GM10266 (cell line): ENCODE results near the gene ZNF165.
"Not testable (repeated sequence)": the region's sequence is repeated elsewhere in the genome, so short reads cannot be mapped to it uniquely, and the experiment has no call there.

Experiments
- DNase-seq: peaks from one replicate; pipeline ENCODE4 v3.0.0; 2012; ENCODE audit errors: extremely low spot score
- TF ChIP-seq, protein P1 (sequence below): IDR thresholded peaks from 2 replicates; pipeline ENCODE4 v1.5.1; 2012; ENCODE audit warnings: mild to moderate bottlenecking, low read depth; ENCODE audit not compliant: control insufficient read depth, insufficient read depth; ENCODE audit errors: missing control alignments

ZNF165 gene

DNA sequence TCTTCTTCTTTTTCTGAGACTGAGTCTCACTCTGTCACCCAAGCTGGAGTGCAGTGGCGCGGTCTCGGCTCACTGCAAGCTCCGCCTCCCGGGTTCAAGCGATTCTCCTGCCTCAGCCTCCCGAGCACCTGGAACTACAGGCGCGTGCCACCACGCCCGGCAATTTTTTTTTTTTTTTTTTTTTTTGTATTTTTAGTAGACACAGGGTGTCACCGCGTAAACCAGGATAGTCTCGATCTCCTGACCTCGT is at the start of gene ZNF165:
TSS of gene ZNF165 (plus strand) at position 188 of the 250 bp plus-strand sequence. CDS start 4,913 bp downstream, outside the sequence.
- not testable (repeated sequence) for DNase-seq

DNA sequence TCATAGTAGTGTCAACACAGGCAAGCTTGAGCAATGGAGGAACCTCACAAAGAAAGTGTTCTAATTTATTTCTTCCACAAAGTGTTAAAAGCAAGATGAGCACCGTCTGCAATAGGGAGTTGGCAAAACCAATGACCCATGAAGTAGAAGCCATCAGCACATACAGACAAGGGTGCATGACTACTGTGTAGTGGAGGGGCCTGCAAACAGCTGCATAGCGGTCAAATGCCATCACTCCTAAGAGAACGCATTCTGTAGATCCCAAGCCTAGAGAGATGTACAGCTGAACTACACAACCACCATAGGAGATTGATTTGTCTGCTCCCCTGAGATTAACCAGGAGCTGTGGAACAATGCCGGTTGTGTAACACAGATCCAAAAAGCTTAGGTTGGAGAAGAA is 26.8 kb upstream of the ZNF165 start:
- DNase-seq, result no peak
- TF ChIP-seq, protein P1, sequence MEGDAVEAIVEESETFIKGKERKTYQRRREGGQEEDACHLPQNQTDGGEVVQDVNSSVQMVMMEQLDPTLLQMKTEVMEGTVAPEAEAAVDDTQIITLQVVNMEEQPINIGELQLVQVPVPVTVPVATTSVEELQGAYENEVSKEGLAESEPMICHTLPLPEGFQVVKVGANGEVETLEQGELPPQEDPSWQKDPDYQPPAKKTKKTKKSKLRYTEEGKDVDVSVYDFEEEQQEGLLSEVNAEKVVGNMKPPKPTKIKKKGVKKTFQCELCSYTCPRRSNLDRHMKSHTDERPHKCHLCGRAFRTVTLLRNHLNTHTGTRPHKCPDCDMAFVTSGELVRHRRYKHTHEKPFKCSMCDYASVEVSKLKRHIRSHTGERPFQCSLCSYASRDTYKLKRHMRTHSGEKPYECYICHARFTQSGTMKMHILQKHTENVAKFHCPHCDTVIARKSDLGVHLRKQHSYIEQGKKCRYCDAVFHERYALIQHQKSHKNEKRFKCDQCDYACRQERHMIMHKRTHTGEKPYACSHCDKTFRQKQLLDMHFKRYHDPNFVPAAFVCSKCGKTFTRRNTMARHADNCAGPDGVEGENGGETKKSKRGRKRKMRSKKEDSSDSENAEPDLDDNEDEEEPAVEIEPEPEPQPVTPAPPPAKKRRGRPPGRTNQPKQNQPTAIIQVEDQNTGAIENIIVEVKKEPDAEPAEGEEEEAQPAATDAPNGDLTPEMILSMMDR, result no peak

DNA sequence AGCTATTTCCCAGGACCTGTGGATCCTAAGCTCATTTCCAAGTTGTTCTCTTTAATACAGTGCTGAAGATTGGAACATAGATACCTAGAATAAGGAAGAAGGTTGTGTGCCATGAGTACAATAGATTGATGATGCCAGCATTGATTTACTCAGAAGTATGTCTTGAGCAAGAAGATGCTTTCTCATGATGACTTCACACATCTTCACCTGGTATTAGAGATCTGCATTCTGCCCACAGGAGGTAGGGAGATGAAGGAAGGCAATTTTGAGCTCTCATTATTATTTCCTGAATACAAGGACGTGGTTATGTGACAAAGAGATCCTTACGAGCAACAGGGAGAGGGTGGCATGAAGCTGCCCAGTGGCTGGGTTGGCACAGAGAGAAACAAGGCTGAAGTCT is 20.0 kb upstream of the ZNF165 start:
- no peak for DNase-seq
- TF ChIP-seq, protein P1, result no peak

DNA sequence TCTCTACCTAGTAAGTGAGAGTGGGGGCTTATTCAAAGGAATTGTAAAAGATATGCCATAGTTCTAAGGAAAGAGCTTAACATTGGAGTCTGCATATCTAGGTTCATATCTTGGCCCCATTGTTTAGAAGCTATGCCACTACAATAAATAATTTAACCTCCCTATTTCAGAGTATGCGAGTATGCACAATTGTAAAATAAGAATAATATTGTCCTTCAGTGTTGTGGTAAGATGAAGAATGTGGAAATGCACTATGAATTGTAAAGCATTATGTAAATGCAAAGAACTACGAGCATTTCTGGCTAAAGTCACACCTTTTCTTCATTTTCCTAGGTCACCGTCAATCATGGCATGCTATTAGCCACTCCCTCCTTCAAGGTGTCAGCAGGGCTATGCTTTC is 16.1 kb upstream of the ZNF165 start:
- no peak for DNase-seq
- TF ChIP-seq, protein P1, result no peak

DNA sequence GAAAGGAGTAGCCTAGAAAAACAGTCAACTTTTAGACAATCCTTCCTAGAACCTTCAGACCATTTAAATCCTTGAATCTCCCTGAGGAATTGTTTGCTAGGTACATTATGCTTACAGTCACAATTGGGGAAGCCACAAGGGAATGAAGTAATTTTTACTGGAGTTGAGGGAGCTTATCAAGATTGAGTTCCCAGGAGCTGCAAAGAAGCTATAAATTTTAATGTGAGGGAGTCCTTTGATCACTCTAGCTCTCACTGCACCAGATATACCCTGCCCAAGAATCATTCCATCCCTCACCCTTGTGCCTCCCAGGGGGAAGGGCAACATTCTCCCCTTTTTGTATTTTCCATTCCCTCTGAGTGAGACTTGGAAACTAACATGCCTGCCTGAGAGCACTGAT is 12.3 kb upstream of the ZNF165 start:
- DNase-seq, result no peak

DNA sequence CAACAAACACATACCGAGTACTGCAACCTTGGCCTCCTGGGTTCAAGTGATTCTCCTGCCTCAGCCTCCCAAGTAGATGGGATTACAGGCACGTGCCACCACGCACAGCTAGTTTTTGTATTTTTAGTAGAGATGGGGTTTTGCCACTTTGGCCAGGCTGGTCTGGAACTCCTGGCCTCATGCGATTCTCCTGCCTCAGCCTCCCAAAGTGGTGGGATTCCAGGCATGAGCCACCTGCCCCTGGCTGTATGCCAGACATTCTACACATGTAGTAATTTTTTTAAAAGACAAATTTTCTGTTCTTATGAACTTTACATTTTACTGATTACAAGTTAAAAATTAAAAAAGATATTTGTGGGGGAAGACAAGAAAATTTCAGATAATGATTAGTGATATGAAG is 9.4 kb upstream of the ZNF165 start:
- not testable (repeated sequence) for DNase-seq

More for the DNA sequence above, 12.3 kb upstream of the ZNF165 start:
- TF ChIP-seq, protein P1, result no peak

DNA sequence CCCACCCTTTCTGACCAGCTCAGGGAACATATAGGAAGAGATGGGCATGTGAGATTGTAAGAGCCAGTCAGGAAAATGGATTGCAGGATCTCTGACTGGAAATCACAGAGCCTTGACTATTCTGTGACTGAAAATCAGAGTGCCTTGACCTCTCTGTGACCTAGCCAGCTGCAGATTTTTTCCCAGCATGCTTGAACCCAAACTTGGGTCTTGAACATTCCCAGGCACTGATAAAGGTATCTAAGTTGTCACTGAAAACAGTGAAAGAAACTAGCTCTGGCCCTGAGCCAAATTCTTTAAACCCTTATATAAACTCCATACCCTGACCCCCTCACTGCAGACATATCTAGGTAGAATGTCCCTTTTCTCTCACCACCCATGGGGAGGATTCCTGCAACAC is 2.3 kb upstream of the ZNF165 start:
- DNase-seq, result no peak
- TF ChIP-seq, protein P1, result no peak

DNA sequence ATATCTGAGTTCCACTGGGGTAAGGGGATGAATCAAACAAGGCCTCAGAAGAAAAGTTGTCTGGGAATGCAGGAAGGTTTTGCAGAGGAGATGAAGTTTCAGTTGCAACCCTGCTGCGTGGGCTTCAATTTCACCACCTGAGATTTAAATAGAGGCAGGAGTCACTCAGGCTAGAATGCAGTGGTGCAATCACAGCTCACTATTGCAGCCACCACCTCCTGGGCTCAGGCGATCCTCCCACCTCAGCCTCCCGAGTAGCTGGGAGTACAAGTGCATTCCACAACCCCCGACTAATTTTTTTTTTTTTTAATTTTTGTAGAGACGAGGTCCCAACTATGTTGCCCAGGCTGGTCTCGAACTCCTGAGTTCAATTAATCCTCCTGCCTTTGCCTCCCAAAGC is 1.5 kb upstream of the ZNF165 start:
- TF ChIP-seq, protein P1, result no peak
- no peak for DNase-seq
